Adrenal gland (tissue), 12 donors: Measurements from ENCODE around the gene MKKS. TPM values are rescaled to one million over a fixed set of nuclear protein-coding genes. Genes with fewer than 3 reads are reported as not detected.

Experiments used
- DNase-seq, 7 donors: peaks; one replicate each; pipeline ENCODE4 v3.0.0-alpha.2; 2019 to 2020
- H3K27ac ChIP-seq, 5 donors: fragments of 200-600 bp; sonication (generic) in 4 of 5; 1 replicate in 3 of 5; 2 replicates in 2 of 5; pipeline versions ENCODE4 v1.5.1 to v1.8.0; 2016 to 2020; ENCODE audit warnings: mild to moderate bottlenecking in 1 of 5
- H3K27me3 ChIP-seq: fragments of 200-600 bp; 2 replicates; pipeline ENCODE4 v1.8.0; 2021
- H3K36me3 ChIP-seq, 2 donors: fragments of 200-600 bp; replicated peaks in 1 of 2; 1 replicate in 1 of 2; 2 replicates in 1 of 2; pipeline versions ENCODE4 v1.5.1 to v1.8.0; 2018 to 2022
- H3K4me1 ChIP-seq, 2 donors: fragments of 200-600 bp; replicated peaks in 1 of 2; 1 replicate in 1 of 2; 2 replicates in 1 of 2; pipeline versions ENCODE4 v1.5.1 to v1.8.0; 2018 to 2021
- H3K4me3 ChIP-seq, 4 donors: fragments of 200-600 bp; sonication (generic) in 3 of 4; one replicate each; pipeline ENCODE4 v1.5.1; 2016 to 2018
- H3K9me3 ChIP-seq, 3 donors: fragments of 200-600 bp; sonication (generic) in 1 of 3; replicated peaks in 1 of 3; 1 replicate in 2 of 3; 2 replicates in 1 of 3; pipeline versions ENCODE4 v1.5.1 to v1.8.0; 2016 to 2021
- CTCF ChIP-seq, 6 experiments: fragments of 450-650 bp in 4 of 6; fragments of 200-600 bp in 2 of 6; sonication (generic) in 1 of 6; IDR thresholded peaks; 1 replicate in 5 of 6; 2 replicates in 1 of 6; pipeline versions ENCODE4 v1.5.1 to v1.8.0; 2016 to 2021; ENCODE audit warnings: antibody characterized with exemption in 6 of 6, mild to moderate bottlenecking in 2 of 6, moderate library complexity in 1 of 6
- POLR2A ChIP-seq, 2 donors: fragments of 450-650 bp; IDR thresholded peaks; one replicate each; pipeline ENCODE4 v1.6.1; 2017; ENCODE audit warnings: antibody characterized with exemption in 2 of 2, mild to moderate bottlenecking in 2 of 2, moderate library complexity in 1 of 2
- WGBS, 4 donors: extraction: QIAGEN DNeasy Blood & Tissue Kit in 2 of 4; methylation state at CpG; one replicate each; pipeline versions ENCODE4 v1.1.5 to v1.1.7; 2013 to 2017; 5-methylcytosine and 5-hydroxymethylcytosine counted together
- intact Hi-C, 2 donors: fragments of 100-400 bp; cut with DNase I; formaldehyde crosslinking; loops; one replicate each; pipeline versions ENCODE4 v1.14.1 to v1.15.0; 2022 to 2023
- polyA plus RNA-seq, 3 donors: library from polyadenylated mRNA; stranded (reverse); fragments of 200-250 nt in 2 of 3; fragments of 350-450 nt in 1 of 3; fragmentation: Illumina TruSeq in 1 of 3; extraction: RNeasy Lipid Tissue Mini Kit (QIAGEN cat#74804) in 1 of 3; gene quantifications; one replicate each; pipeline ENCODE4 v1.2.3, GENCODE V29; 2013 to 2014
- total RNA-seq, 9 donors: library from RNA; depleted of rRNA in 4 of 9; stranded (reverse); fragments of >200 nt in 4 of 9; fragments of 120-200 nt in 1 of 9; fragmentation: NEBNext Ultra II Directional in 1 of 9; extraction: Animal tissue kit (Norgen Biotek cat#: 25700) in 1 of 9; gene quantifications; one replicate each; pipeline versions ENCODE4 v1.1.0 to v1.2.4, GENCODE V29; 2013 to 2023
- donor health status: healthy with polysubstance abuse.
- donor health status: Bipolar disorder and iron deficiency.
- donor health status: DM: yes; HTN: yes; CAD: no.
- donor health status: DM: no; HTN: no; CAD: no.
- donor health status: DM: no; HTN: no; CAD: no.
- donor health status: DM: yes; HTN: yes; CAD: no.

MKKS gene
- total and polyA plus RNA-seq, 12 donors: 6.1 to 29.1 (median 15.6) TPM

- DNase-seq: no peak
- H3K9me3 ChIP-seq: no peaks in the 10 kb centered on the region
- no peaks in the 10 kb centered on the region for H3K27me3 ChIP-seq
- no peak overlapping the region for H3K4me3 ChIP-seq
- no peak for TF ChIP-seq POLR2A (IDR thresholded peaks at IDR 0.05)
- TF ChIP-seq CTCF (IDR thresholded peaks at IDR 0.05): no peak
- intact Hi-C loops: loop anchor here in 1 of 2 donors (10.0 kb wide), 1 partner anchor 837 kb away; no protein-coding TSS in a partner anchor
- 75 to 95% (median 84%) methylated on average over 4 of the region's 4 CpGs for WGBS, 4 donors
- H3K36me3 ChIP-seq: no peaks in the 10 kb centered on the region
- peaks cover 7 to 8% of the 10 kb centered on the region in 2 donors for H3K4me1 ChIP-seq
- H3K27ac ChIP-seq: no peak overlapping the region
Measured at GRCh38 chr20:10438217-10438616, 4.2 kb upstream of the MKKS start.

DNA sequence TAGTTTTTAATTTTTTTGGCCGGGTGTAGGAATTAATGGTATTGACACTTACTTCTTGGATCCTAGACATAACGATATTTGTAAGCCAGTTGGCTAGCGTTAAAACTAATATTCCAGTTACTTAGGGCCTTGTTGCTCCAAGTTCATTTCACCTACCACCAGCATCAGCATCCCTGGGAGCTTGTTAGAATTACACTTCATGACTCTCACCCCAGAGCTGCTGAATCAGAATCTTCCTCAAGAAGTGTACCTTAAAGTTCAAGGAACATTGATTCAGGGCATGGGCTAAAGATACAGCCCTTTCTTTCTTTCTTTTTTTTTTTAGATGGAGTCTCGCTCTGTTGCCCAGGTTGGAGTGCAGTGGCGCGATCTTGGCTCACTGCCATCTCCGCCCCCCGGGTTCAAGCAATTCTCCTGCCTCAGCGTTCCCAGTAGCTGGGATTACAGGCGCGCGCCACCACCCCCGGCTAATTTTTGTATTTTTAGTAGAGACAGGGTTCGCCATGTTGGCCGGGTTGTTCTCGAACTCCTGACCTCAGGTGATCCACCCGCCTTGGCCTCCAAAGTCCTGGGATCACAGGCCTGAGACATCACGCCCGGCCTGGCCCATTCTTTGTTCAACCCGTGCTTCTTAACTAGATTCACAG is 2.2 kb upstream of the MKKS start:
- Histone ChIP-seq H3K36me3 (no peaks in the 10 kb centered on the region), H3K9me3 (no peaks in the 10 kb centered on the region), H3K4me3 (peak overlapping the region in 1 of 4 donors; percentile 78), H3K4me1 (peaks cover 16 to 23% of the 10 kb centered on the region in 2 donors), H3K27ac (no peak overlapping the region), H3K27me3 (no peaks in the 10 kb centered on the region)
- 93 to 97% (median 95%) methylated on average over 20 of the region's 20 CpGs for WGBS, 4 donors
- no peak for TF ChIP-seq CTCF (IDR thresholded peaks at IDR 0.05)
- no peak for TF ChIP-seq POLR2A (IDR thresholded peaks at IDR 0.05)
- DNase-seq: no peak
- intact Hi-C loops: loop anchor here in 1 of 2 donors (10.0 kb wide), 1 partner anchor 839 kb away; no protein-coding TSS in a partner anchor

GRCh38 chr20:10434832-10435812 is 1.1 kb upstream of the MKKS start, which contains the start of gene SLX4IP:
Gene SLX4IP, plus strand, starts transcription at chr20:10435305. Its CDS starts 22,900 bp downstream, at chr20:10458205.
- intact Hi-C loops: loop anchor here in 1 of 2 donors (10.0 kb wide), 1 partner anchor 840 kb away; no protein-coding TSS in a partner anchor
- Histone ChIP-seq H3K27me3 (no peaks in the 10 kb centered on the region), H3K4me3 (peak within 1 kb of the TSS; percentile 7 to 86 (median 60)), H3K36me3 (no peaks in the 10 kb centered on the region), H3K4me1 (peaks cover 16 to 31% of the 10 kb centered on the region in 2 donors), H3K9me3 (no peaks in the 10 kb centered on the region), H3K27ac (peak within 1 kb of the TSS; percentile 82 to 93 (median 91))
- DNase-seq: peak; percentile 90 to 97 (median 94)
- WGBS, 4 donors: 2% methylated on average over 28 to 32 of the region's 32 CpGs
- TF ChIP-seq POLR2A (IDR thresholded peaks at IDR 0.05): peak in 1 of 2 donors; percentile 18
- no peak for TF ChIP-seq CTCF (IDR thresholded peaks at IDR 0.05)

GRCh38 chr20:10434467-10434831 is 427 bp upstream of the MKKS start:
- intact Hi-C loops: loop anchor here in 1 of 2 donors (10.0 kb wide), 1 partner anchor 840 kb away; no protein-coding TSS in a partner anchor
- peaks cover 16 to 35% of the 10 kb centered on the region in 2 donors for H3K4me1 ChIP-seq

More at GRCh38 chr20:10434467-10434831, 427 bp upstream of the MKKS start:
- H3K27ac ChIP-seq: peak overlapping the region; percentile 82 to 93 (median 91)
- no peaks in the 10 kb centered on the region for H3K27me3 ChIP-seq
- TF ChIP-seq POLR2A (IDR thresholded peaks at IDR 0.05) (peak; percentile 98 to 99), CTCF (IDR thresholded peaks at IDR 0.05) (no peak)
- peak; percentile 93 to 99 (median 96) for DNase-seq
- H3K4me3 ChIP-seq: peak overlapping the region in 2 of 4 donors; percentile 78 to 86
- no peaks in the 10 kb centered on the region for H3K9me3 ChIP-seq
- no peaks in the 10 kb centered on the region for H3K36me3 ChIP-seq
- WGBS, 4 donors: 0 to 1% (median 0%) methylated on average over 17 of the region's 17 CpGs
